Testis (tissue), 3 donors: Measurements from ENCODE around the gene RPTOR. TPM values are rescaled to one million over a fixed set of nuclear protein-coding genes. Genes with fewer than 3 reads are reported as not detected.
"Not testable (repeated sequence)": the region's sequence is repeated elsewhere in the genome, so short reads cannot be mapped to it uniquely, and the experiment has no call there.

ENCODE experiments used
- DNase-seq: peaks from one replicate; pipeline ENCODE4 v3.0.0-alpha.2; 2019
- H3K27ac ChIP-seq, 2 donors: fragments of 200-600 bp; sonication (generic); one replicate each; pipeline ENCODE4 v1.5.1; 2019
- H3K27me3 ChIP-seq: fragments of 200-600 bp; sonication (generic); one replicate; pipeline ENCODE4 v1.5.1; 2019
- H3K36me3 ChIP-seq: fragments of 200-600 bp; sonication (generic); one replicate; pipeline ENCODE4 v1.5.1; 2017; ENCODE audit warnings: low read depth; ENCODE audit errors: missing control alignments
- H3K4me1 ChIP-seq: fragments of 200-600 bp; sonication (generic); one replicate; pipeline ENCODE4 v1.5.1; 2019
- H3K4me3 ChIP-seq, 2 donors: fragments of 200-600 bp; sonication (generic); one replicate each; pipeline ENCODE4 v1.5.1; 2017 to 2019
- H3K9me3 ChIP-seq: fragments of 200-600 bp; sonication (generic); one replicate; pipeline ENCODE4 v1.5.1; 2017
- POLR2A ChIP-seq: fragments of 450-650 bp; IDR thresholded peaks from one replicate; pipeline ENCODE4 v1.6.1; 2017; ENCODE audit warnings: antibody characterized with exemption, mild to moderate bottlenecking, moderate library complexity
- WGBS, 2 donors: methylation state at CpG; one replicate each; pipeline ENCODE4 v1.1.5; 2018; 5-methylcytosine and 5-hydroxymethylcytosine counted together
- intact Hi-C: fragments of 100-400 bp; cut with DNase I; formaldehyde crosslinking; loops from one replicate; pipeline ENCODE4 v1.15.1; 2023; ENCODE audit warnings: low total_unique reads
- polyA plus RNA-seq: library from polyadenylated mRNA; stranded (reverse); fragments of 350-450 nt; fragmentation: Illumina TruSeq; extraction: RNeasy Lipid Tissue Mini Kit (QIAGEN cat#74804); gene quantifications from one replicate; pipeline ENCODE4 v1.2.3, GENCODE V29; 2014; ENCODE audit warnings: low read depth, low replicate concordance; ENCODE audit not compliant: insufficient read depth
- total RNA-seq, 2 donors: library from RNA; depleted of rRNA; stranded (reverse); fragments of >200 nt; gene quantifications; one replicate each; pipeline ENCODE4 v1.2.3, GENCODE V29; 2016
- TF ChIP-seq, protein P1 (sequence below), 3 experiments: fragments of 450-650 bp in 2 of 3; fragments of 200-600 bp in 1 of 3; sonication (generic) in 1 of 3; IDR thresholded peaks; one replicate each; pipeline ENCODE4 v1.5.1; 2016 to 2019; ENCODE audit warnings: antibody characterized with exemption in 3 of 3, mild to moderate bottlenecking in 2 of 3, moderate library complexity in 1 of 3

The RPTOR gene
- total and polyA plus RNA-seq, 3 donors from 2014 or later = 21.8 to 68.3 (median 56.6) TPM

DNA sequence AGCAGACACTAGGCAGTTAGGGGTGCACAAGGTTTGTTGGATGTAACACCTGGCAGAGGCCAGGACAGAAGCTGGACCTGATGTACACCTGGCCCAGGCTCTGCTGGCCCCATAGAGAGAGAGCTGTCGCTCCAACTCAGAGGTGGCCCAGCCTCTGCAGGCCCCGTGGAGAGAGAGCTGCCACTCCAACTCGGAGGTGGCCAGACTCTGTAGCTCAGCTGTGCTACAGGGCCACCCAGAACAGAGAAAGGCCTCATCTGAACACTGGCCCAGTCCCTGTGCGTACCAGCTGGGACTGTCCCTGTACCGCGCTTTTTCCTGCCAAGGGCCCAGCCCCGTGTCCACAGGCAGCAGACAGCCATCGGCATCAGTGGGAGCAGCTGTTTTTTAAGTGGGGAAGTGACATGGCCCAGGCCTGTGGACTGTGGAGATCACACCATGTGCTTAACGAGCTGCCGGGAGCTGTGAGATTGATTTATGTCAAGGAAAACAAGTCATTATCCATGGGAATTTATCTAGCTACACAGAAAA, 270.6 kb downstream of the RPTOR start:
- H3K4me3 ChIP-seq = no peak overlapping the region
- no peak overlapping the region for H3K27ac ChIP-seq
- no peaks in the 10 kb centered on the region for H3K4me1 ChIP-seq
- H3K9me3 ChIP-seq = no peaks in the 10 kb centered on the region
- DNase-seq = no peak
- H3K27me3 ChIP-seq = no peaks in the 10 kb centered on the region
- WGBS, 2 donors = 87 to 93% methylated on average over 5 to 10 of the region's 10 CpGs
- intact Hi-C loops = no loop called here
- no peaks in the 10 kb centered on the region for H3K36me3 ChIP-seq
- TF ChIP-seq, protein P1, sequence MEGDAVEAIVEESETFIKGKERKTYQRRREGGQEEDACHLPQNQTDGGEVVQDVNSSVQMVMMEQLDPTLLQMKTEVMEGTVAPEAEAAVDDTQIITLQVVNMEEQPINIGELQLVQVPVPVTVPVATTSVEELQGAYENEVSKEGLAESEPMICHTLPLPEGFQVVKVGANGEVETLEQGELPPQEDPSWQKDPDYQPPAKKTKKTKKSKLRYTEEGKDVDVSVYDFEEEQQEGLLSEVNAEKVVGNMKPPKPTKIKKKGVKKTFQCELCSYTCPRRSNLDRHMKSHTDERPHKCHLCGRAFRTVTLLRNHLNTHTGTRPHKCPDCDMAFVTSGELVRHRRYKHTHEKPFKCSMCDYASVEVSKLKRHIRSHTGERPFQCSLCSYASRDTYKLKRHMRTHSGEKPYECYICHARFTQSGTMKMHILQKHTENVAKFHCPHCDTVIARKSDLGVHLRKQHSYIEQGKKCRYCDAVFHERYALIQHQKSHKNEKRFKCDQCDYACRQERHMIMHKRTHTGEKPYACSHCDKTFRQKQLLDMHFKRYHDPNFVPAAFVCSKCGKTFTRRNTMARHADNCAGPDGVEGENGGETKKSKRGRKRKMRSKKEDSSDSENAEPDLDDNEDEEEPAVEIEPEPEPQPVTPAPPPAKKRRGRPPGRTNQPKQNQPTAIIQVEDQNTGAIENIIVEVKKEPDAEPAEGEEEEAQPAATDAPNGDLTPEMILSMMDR (IDR thresholded peaks at IDR 0.05) = no peak
- TF ChIP-seq POLR2A = no peak

DNA sequence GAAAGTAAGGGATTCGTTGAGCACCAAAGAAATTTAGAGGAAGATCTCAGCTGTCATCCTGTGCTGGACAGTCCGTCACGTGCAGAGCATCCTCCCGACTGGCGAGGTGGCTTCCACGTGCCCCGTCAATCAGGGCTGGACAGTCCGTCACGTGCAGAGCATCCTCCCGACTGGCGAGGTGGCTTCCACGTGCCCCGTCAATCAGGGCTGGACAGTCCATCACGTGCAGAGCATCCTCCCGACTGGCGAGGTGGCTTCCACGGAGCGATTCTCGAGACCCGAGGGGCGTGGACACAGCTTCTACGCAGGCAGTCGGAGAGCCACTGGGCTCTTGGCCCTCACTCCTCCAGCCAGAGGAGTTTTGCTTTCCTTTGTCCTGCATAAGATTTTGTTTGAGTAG, 271.1 kb downstream of the RPTOR start:
- H3K9me3 ChIP-seq, DNase-seq, H3K27me3 ChIP-seq, H3K4me1 ChIP-seq, intact Hi-C loops, H3K27ac ChIP-seq, H3K36me3 ChIP-seq, H3K4me3 ChIP-seq: not testable (repeated sequence)
- WGBS, 2 donors = 87 to 92% methylated on average over 11 to 23 of the region's 23 CpGs

DNA sequence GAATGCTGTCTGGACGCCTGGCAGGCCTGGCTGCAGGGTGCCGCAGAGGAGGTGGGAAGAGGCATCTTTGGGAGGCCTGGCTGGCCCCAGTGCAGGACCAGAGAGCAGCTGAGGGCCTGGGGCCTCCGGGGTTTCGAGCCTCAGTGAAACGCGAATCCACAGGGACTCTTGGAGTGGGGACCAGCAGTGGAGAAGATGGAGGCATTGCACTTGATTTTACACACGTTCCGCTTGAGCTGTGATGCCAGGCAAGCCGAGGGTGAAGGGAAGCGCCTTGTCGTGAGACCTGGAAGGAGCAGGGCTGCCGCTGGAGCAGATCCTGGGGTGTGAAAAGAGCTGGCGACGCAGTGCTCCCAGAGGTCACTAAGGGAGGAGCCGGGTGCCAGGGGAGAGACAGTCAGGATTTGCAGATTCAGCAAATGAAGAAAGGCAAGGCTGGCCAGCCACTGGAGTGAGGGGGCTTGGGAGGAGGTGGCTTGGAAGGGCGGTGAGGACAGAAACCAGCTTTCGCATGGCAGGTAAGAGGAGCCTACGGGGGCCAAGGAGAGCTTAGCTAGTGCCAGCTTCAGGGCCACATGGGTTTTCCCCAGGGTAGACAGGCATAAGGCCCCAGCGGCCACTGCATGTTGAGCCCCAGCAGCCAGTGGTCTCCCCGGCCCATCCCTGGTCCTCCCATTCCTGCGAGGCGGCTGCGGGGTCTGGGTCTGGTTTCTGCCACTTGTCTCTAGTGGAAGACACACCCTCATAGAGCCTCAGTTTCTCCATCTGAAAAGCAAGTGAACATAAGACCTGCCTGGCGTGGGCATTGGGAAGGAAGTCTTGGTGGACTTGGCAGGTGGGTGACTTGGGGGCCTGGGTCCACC, 271.8 kb downstream of the RPTOR start:
- intact Hi-C loops = no loop called here
- 90 to 94% methylated on average over 14 to 24 of the region's 24 CpGs for WGBS, 2 donors
- Histone ChIP-seq H3K36me3 (no peaks in the 10 kb centered on the region), H3K9me3 (no peaks in the 10 kb centered on the region), H3K4me3 (no peak overlapping the region), H3K27me3 (no peaks in the 10 kb centered on the region), H3K27ac (no peak overlapping the region), H3K4me1 (no peaks in the 10 kb centered on the region)
- no peak for DNase-seq
- no peak for TF ChIP-seq POLR2A
- TF ChIP-seq, protein P1 (IDR thresholded peaks at IDR 0.05) = no peak

DNA sequence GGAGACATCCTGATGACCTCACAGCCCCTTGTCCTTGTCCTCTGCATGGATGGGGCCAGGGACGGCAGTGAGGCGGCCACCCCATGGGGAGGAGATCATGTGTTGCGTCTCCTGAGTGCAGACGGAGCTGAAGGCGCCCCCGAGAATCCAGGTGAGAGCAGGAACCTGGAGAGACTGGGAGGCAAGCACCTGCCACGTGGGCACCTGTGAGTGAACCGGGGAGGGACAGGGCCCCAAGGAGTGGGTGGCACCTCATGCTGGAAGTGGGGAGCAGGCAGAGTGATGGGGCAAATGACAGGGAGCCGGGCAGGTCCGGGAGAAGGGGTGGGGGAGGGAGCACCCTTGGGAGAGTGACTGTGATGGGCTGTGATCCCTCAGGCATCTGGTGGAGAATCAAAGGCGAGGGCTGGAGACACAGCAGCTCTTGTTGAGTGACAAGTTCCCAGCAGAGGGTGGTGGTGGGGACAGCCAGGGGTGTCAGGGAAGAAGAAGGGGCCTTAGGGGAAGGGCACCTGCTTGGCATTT, 272.7 kb downstream of the RPTOR start:
- Histone ChIP-seq H3K4me1 (no peaks in the 10 kb centered on the region), H3K27me3 (no peaks in the 10 kb centered on the region), H3K27ac (no peak overlapping the region), H3K4me3 (no peak overlapping the region), H3K9me3 (no peaks in the 10 kb centered on the region), H3K36me3 (no peaks in the 10 kb centered on the region)
- intact Hi-C loops = no loop called here
- DNase-seq = no peak
- 95 to 97% methylated on average over 11 of the region's 11 CpGs for WGBS, 2 donors
- no peak for TF ChIP-seq POLR2A
- TF ChIP-seq, protein P1 (IDR thresholded peaks at IDR 0.05) = no peak

DNA sequence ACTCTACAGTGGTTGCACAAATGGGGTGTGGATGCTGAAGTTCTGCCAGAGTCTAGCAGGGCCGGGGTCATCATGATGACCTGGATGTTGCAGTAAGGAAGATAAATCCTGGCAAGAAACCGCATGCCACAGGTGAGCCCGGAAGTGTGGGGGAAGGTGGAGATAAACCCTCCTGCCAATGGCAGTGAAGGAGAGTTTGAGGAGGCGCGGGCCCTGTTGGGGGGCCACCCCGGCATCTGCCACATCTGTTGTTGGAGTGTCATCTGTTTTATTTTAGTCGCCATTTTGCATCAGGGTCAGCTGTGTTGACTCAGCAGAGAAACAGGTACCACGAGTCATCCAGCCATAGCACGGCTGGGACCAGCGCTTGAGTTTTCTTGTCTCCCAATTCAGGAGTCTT, 273.2 kb downstream of the RPTOR start:
- H3K36me3 ChIP-seq = no peaks in the 10 kb centered on the region
- no peak for DNase-seq
- H3K9me3 ChIP-seq = no peaks in the 10 kb centered on the region
- H3K27me3 ChIP-seq = no peaks in the 10 kb centered on the region
- intact Hi-C loops = no loop called here
- 90 to 92% methylated on average over 10 of the region's 10 CpGs for WGBS, 2 donors
- TF ChIP-seq, protein P1 (IDR thresholded peaks at IDR 0.05) = no peak
- TF ChIP-seq POLR2A = no peak
- no peaks in the 10 kb centered on the region for H3K4me1 ChIP-seq
- no peak overlapping the region for H3K4me3 ChIP-seq
- H3K27ac ChIP-seq = no peak overlapping the region
